ENCODE results near the gene VARS1. TPM values are rescaled to one million over a fixed set of nuclear protein-coding genes. Genes with fewer than 3 reads are reported as not detected.
"Not testable (repeated sequence)": the region's sequence is repeated elsewhere in the genome, so short reads cannot be mapped to it uniquely, and the experiment has no call there.

Gene VARS1
- total and polyA plus RNA-seq, 2 experiments from 2014 or later, result 71.2 to 137 TPM

DNA sequence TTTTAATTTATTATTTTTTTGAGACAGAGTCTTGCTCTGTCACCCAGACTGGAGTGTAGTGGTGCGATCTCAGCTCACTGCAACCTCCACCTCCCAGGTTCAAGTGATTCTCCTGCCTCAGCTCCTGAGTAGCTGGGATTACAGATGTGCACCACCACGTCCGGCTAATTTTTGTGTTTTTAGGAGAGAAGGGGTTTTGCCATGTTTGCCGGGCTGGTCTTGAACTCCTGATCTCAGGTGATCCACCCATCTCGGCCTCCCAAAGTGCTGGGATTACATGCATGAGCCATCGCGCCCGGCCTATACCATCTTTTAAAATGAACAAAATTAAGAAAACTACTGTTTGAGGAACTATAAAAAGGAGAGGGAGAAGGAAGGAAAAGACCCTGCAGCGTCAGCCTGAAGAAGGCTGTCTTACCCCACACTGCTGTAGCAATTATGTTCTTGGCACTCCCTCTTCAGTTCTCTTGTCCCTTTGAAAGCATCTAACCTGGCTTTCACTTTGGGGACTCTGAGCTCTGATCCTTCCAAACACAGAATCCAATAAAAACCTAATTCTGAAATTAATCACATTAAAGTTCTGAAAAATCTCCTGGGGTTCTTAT is 28.1 kb upstream of the VARS1 start:
- not testable (repeated sequence) for H4K20me1 ChIP-seq (replicated peaks; ENCODE audit: insufficient read depth); H2AFZ ChIP-seq; H3K27me3 ChIP-seq (ENCODE audit: insufficient read depth); H3K9me2 ChIP-seq (ENCODE audit: insufficient read depth); H3K27ac ChIP-seq (ENCODE audit: low read depth); H3K9me3 Mint-ChIP-seq; H3K36me3 Mint-ChIP-seq (ENCODE audit: low read depth); DNase-seq (ENCODE audit: low spot score); H3K79me2 ChIP-seq (replicated peaks; ENCODE audit: insufficient read depth); H3K4me3 ChIP-seq; ATAC-seq; H3K36me3 ChIP-seq (ENCODE audit: insufficient read depth)
- peaks cover 42% of the 10 kb centered on the region for H3K4me1 Mint-ChIP-seq
- Histone ChIP-seq H3K4me2 (peak overlapping the region; percentile 88; the same call in 1 of the 2 replicates), H3K4me1 (ENCODE audit: insufficient read depth) (peaks cover 54% of the 10 kb centered on the region), H3F3A (replicated peaks; ENCODE audit: low read depth) (peaks cover 21% of the 10 kb centered on the region)
- H3K27ac Mint-ChIP-seq, result peak overlapping the region; percentile 73
- peak overlapping the region; percentile 27; the same call in 1 of the 3 replicates for H3K4me3 Mint-ChIP-seq
- peaks cover 16% of the 10 kb centered on the region for H3K27me3 Mint-ChIP-seq (ENCODE audit: insufficient read depth, low read depth, poor library complexity)
- TF ChIP-seq, protein P1, sequence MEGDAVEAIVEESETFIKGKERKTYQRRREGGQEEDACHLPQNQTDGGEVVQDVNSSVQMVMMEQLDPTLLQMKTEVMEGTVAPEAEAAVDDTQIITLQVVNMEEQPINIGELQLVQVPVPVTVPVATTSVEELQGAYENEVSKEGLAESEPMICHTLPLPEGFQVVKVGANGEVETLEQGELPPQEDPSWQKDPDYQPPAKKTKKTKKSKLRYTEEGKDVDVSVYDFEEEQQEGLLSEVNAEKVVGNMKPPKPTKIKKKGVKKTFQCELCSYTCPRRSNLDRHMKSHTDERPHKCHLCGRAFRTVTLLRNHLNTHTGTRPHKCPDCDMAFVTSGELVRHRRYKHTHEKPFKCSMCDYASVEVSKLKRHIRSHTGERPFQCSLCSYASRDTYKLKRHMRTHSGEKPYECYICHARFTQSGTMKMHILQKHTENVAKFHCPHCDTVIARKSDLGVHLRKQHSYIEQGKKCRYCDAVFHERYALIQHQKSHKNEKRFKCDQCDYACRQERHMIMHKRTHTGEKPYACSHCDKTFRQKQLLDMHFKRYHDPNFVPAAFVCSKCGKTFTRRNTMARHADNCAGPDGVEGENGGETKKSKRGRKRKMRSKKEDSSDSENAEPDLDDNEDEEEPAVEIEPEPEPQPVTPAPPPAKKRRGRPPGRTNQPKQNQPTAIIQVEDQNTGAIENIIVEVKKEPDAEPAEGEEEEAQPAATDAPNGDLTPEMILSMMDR (conservative IDR thresholded peaks at IDR 0.05; ENCODE audit: low read depth in 2 of 2), result 0 out of 4 replicates have a peak, but pooled peaks of 1 of the 2 experiments have one; percentile 2

DNA sequence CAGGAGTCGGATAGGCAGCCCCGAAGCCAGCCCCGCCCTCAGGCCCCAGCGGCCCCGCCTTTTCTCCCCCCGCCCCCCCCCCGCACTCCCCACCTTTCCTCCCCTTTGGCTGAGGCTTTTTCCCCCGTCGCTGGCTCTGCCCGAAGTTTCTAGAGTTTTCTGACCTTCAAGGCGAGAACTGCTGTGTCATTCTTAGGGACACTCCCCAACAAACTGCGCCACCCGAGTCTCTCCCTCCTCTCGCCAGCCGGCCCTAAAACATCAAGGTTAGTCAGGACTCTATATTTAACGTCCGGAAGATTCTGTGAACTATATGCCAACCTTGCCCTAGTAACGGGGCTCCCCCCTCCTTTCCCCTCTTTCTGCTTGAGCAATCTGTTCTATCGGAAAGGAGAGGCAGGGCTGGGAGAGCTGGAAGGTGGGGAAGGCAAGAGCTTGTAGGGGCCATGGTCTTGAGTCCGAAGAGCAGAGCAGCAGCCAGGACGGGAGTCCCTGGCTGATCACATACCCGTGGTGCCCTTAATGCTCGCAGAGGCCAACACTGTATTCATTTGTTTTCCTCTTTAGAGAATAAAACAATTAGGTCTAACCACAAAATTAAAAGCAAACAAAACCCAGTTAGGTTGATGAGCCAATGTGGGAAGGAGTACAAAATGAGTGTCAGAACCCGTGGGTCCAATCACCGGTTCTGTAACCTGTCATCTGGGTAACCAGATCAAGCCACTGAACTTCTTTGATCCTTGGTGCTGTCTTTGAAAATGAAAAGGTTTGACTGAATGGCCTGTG is 26.7 kb upstream of the VARS1 start:
- H3K79me2 ChIP-seq (replicated peaks; ENCODE audit: insufficient read depth), result peaks cover 19% of the 10 kb centered on the region
- Mint-ChIP-seq H3K27me3 (ENCODE audit: insufficient read depth, low read depth, poor library complexity) (peaks cover 21% of the 10 kb centered on the region), H3K36me3 (ENCODE audit: low read depth) (peaks cover 5% of the 10 kb centered on the region; the same call in 1 of the 3 replicates), H3K27ac (peak overlapping the region; percentile 98), H3K4me1 (peaks cover 54% of the 10 kb centered on the region), H3K9me3 (peaks cover 6% of the 10 kb centered on the region; the same call in 1 of the 3 replicates), H3K4me3 (peak overlapping the region; percentile 84)
- H3K4me2 ChIP-seq, result peak overlapping the region; percentile 88
- peaks cover 65% of the 10 kb centered on the region for H3K4me1 ChIP-seq (ENCODE audit: insufficient read depth)
- H2AFZ ChIP-seq, result peak overlapping the region; percentile 92; the same call in 1 of the 2 replicates
- TF ChIP-seq POLR2AphosphoS5 (IDR thresholded peaks at IDR 0.05; ENCODE audit: low read depth), result peak; percentile 54
- TF ChIP-seq, protein P2, sequence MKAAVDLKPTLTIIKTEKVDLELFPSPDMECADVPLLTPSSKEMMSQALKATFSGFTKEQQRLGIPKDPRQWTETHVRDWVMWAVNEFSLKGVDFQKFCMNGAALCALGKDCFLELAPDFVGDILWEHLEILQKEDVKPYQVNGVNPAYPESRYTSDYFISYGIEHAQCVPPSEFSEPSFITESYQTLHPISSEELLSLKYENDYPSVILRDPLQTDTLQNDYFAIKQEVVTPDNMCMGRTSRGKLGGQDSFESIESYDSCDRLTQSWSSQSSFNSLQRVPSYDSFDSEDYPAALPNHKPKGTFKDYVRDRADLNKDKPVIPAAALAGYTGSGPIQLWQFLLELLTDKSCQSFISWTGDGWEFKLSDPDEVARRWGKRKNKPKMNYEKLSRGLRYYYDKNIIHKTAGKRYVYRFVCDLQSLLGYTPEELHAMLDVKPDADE (IDR thresholded peaks at IDR 0.05), result no peak
- TF ChIP-seq CREB1 (CRISPR knock-in tag; IDR thresholded peaks at IDR 0.05; ENCODE audit: low read depth), result no peak
- ATAC-seq, result peak; percentile 16
- H4K20me1 ChIP-seq (replicated peaks; ENCODE audit: insufficient read depth), result peaks cover 9% of the 10 kb centered on the region; the same call in 1 of the 2 replicates
- no peaks in the 10 kb centered on the region for H3K9me2 ChIP-seq (ENCODE audit: insufficient read depth)
- H3K27ac ChIP-seq (ENCODE audit: low read depth), result peak overlapping the region; percentile 89
- peak overlapping the region; percentile 70 for H3K4me3 ChIP-seq
- H3K27me3 ChIP-seq (ENCODE audit: insufficient read depth), result no peaks in the 10 kb centered on the region
- DNase-seq (ENCODE audit: low spot score), result peak; percentile 82
- peaks cover 21% of the 10 kb centered on the region for H3F3A ChIP-seq (replicated peaks; ENCODE audit: low read depth)
- no peaks in the 10 kb centered on the region for H3K36me3 ChIP-seq (ENCODE audit: insufficient read depth)

Data from GM23338 (cell line).